Brain microvascular endothelial cell (primary cell): ENCODE data around the gene XPC.

Source experiments
- DNase-seq: peaks from one replicate; pipeline ENCODE4 v3.0.0-alpha.2; 2020
- H3K27ac ChIP-seq: fragments of 250-450 bp; sonication (Bioruptor Pico); 2 replicates; pipeline ENCODE4 v1.5.1; 2020; ENCODE audit warnings: mild to moderate bottlenecking, moderate library complexity
- H3K27me3 ChIP-seq: fragments of 250-450 bp; sonication (Bioruptor Pico); replicated peaks from 2 replicates; pipeline ENCODE4 v1.5.1; 2020; ENCODE audit warnings: mild to moderate bottlenecking
- H3K36me3 ChIP-seq: fragments of 250-450 bp; sonication (Bioruptor Pico); replicated peaks from 2 replicates; pipeline ENCODE4 v1.5.1; 2020; ENCODE audit warnings: mild to moderate bottlenecking
- H3K4me3 ChIP-seq: 2 replicates; pipeline ENCODE4 v1.5.1; 2011; ENCODE audit warnings: low read depth, mild to moderate bottlenecking, control low read depth, low read length, moderate library complexity
- CTCF ChIP-seq: IDR thresholded peaks from 2 replicates; pipeline ENCODE4 v1.5.1; 2011; ENCODE audit warnings: low read depth, mild to moderate bottlenecking, moderate library complexity, low read length, control low read depth, inconsistent platforms; ENCODE audit errors: missing control alignments
- in situ Hi-C: cut with HindIII; loops from 2 replicates; pipeline ENCODE4 v1.10.0; 2017; ENCODE audit warnings: low sequenced_read_pairs, low pct_ligation_motif_present

XPC gene

DNA sequence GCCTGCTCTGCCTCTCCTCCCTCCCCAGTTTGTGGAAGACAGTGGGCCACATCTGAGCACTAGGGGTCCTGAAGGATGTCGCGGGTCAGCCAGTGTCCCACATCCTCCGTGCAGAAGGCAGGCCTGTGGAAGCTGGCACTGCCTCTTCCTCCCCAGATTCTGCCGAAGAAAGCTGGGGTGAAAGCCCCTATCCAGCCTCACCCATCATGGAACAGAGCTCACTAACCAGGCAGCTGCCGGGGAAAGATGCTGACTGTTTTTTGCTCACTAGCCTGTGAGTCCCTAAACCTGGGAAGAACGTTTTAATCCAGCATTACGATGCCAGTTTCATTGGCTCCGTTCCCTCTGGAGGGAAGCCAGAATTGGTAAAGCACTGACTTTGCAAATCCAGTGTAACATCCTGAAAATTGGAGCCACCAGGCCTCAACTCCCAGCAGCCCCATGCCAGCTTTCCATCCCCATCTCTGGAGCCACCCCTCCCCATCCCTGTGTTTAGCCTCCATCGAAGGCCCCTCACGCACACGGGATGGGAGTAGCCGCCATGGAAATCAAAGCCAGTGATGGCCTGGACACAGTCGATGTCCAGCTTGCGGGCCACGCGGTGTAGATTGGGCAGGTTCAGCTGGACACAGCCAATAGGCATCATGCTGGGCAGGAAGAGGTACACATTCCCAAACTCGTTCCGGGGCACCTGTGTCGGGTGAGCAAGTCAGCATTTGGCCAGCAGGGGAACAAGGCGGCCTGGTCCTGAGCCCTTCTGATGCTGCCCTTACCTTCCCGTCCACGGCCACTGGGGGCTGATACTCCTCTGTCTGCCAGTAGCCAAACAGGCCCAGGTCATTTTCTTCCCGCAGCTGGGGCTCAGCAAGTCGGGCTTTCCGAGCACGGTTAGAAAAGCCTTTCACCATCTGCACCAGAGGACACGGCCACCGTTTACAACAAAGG is 30.1 kb downstream of the XPC start:
- peaks cover 9% of the 10 kb centered on the region for H3K36me3 ChIP-seq
- in situ Hi-C loops = no loop called here
- H3K27ac ChIP-seq = no peak overlapping the region
- TF ChIP-seq CTCF = peak; percentile 55
- no peaks in the 10 kb centered on the region for H3K27me3 ChIP-seq
- DNase-seq = no peak
- H3K4me3 ChIP-seq = no peak overlapping the region

GRCh38 chr3:14147617-14148016 is 30.8 kb downstream of the XPC start:
- in situ Hi-C loops = no loop called here
- no peak for DNase-seq
- no peak for TF ChIP-seq CTCF
- no peaks in the 10 kb centered on the region for H3K27me3 ChIP-seq
- H3K27ac ChIP-seq = no peak overlapping the region
- H3K4me3 ChIP-seq = no peak overlapping the region
- H3K36me3 ChIP-seq = peaks cover 8% of the 10 kb centered on the region

- Histone ChIP-seq H3K27me3 (no peaks in the 10 kb centered on the region), H3K4me3 (no peak overlapping the region), H3K27ac (no peak overlapping the region), H3K36me3 (peaks cover 9% of the 10 kb centered on the region)
- TF ChIP-seq CTCF = no peak
- no peak for DNase-seq
- in situ Hi-C loops = no loop called here
Measured at GRCh38 chr3:14147066-14147435, 31.4 kb downstream of the XPC start.

GRCh38 chr3:14146381-14147065 is 31.9 kb downstream of the XPC start:
- H3K36me3 ChIP-seq = peaks cover 11% of the 10 kb centered on the region
- no peak overlapping the region for H3K27ac ChIP-seq
- TF ChIP-seq CTCF = no peak
- no peak overlapping the region for H3K4me3 ChIP-seq
- no peak for DNase-seq
- no peaks in the 10 kb centered on the region for H3K27me3 ChIP-seq
- in situ Hi-C loops = no loop called here

- H3K4me3 ChIP-seq = no peak overlapping the region
- no peak for TF ChIP-seq CTCF
Measured at GRCh38 chr3:14145670-14146380, 32.6 kb downstream of the XPC start.

More at GRCh38 chr3:14145670-14146380, 32.6 kb downstream of the XPC start:
- no peak for DNase-seq
- in situ Hi-C loops = no loop called here
- H3K36me3 ChIP-seq = peaks cover 13% of the 10 kb centered on the region
- H3K27ac ChIP-seq = peak overlapping the region; percentile 99
- no peaks in the 10 kb centered on the region for H3K27me3 ChIP-seq
